Measurements from ENCODE around the gene PXT1.
"Not testable (repeated sequence)": the region's sequence is repeated elsewhere in the genome, so short reads cannot be mapped to it uniquely, and the experiment has no call there.

The PXT1 gene

GRCh38 chr6:36442671-36443470, at the start of gene PXT1, which contains the start of gene KCTD20:
Gene PXT1, minus strand, starts transcription at chr6:36442854. Its CDS starts 16,772 bp downstream, at chr6:36426082.
Gene KCTD20, plus strand, starts transcription at chr6:36443000. Its CDS starts 27,098 bp downstream, at chr6:36470098.
- peak; percentile 87 for DNase-seq

- peak; percentile 34 for DNase-seq
Observed at GRCh38 chr6:36492092-36492491, 49.4 kb upstream of the PXT1 start.

- DNase-seq = no peak
Observed at GRCh38 chr6:36491378-36491965, 48.8 kb upstream of the PXT1 start.

GRCh38 chr6:36489426-36489825, 46.8 kb upstream of the PXT1 start:
- DNase-seq = no peak

GRCh38 chr6:36488221-36488620, 45.6 kb upstream of the PXT1 start:
- no peak for DNase-seq

GRCh38 chr6:36487698-36488097, 45.0 kb upstream of the PXT1 start:
- no peak for DNase-seq

GRCh38 chr6:36484736-36485135, 42.1 kb upstream of the PXT1 start:
- no peak for DNase-seq

GRCh38 chr6:36483326-36483725, 40.7 kb upstream of the PXT1 start:
- DNase-seq = not testable (repeated sequence)

GRCh38 chr6:36479256-36479655, 36.6 kb upstream of the PXT1 start:
- no peak for DNase-seq

GRCh38 chr6:36478051-36478526, 35.4 kb upstream of the PXT1 start:
- no peak for DNase-seq

GRCh38 chr6:36469946-36470345, 27.3 kb upstream of the PXT1 start:
- DNase-seq = no peak

GRCh38 chr6:36469148-36469661, 26.6 kb upstream of the PXT1 start:
- no peak for DNase-seq

GRCh38 chr6:36467625-36468024, 25.0 kb upstream of the PXT1 start:
- DNase-seq = no peak

GRCh38 chr6:36464233-36464632, 21.6 kb upstream of the PXT1 start:
- DNase-seq = no peak

- no peak for DNase-seq
Observed at GRCh38 chr6:36463676-36464075, 21.0 kb upstream of the PXT1 start.

GRCh38 chr6:36461646-36462045, 19.0 kb upstream of the PXT1 start:
- DNase-seq = no peak

GRCh38 chr6:36460916-36461315, 18.3 kb upstream of the PXT1 start:
- no peak for DNase-seq

- DNase-seq = no peak
Observed at GRCh38 chr6:36459501-36459900, 16.8 kb upstream of the PXT1 start.

- DNase-seq = no peak
Observed at GRCh38 chr6:36455486-36456027, 12.9 kb upstream of the PXT1 start.

GRCh38 chr6:36452897-36453296, 10.2 kb upstream of the PXT1 start:
- not testable (repeated sequence) for DNase-seq

- not testable (repeated sequence) for DNase-seq
Observed at GRCh38 chr6:36449173-36449572, 6.5 kb upstream of the PXT1 start.

GRCh38 chr6:36445621-36446020, 3.0 kb upstream of the PXT1 start:
- no peak for DNase-seq

- DNase-seq = no peak
Observed at GRCh38 chr6:36444470-36444869, 1.8 kb upstream of the PXT1 start.
